GM18520 (cell line): ENCODE measurements around the gene PPP1R3C.

Experiments used
- ATAC-seq: cut with Tn5 transposase; IDR thresholded peaks from one replicate; pipeline ENCODE4 v1.9.1; 2021; ENCODE audit not compliant: unreplicated experiment

The PPP1R3C gene

GRCh38 chr10:91602449-91602848 is 30.4 kb downstream of the PPP1R3C start:
- ATAC-seq: no peak

- no peak for ATAC-seq
Observed at GRCh38 chr10:91601212-91601611, 31.7 kb downstream of the PPP1R3C start.

GRCh38 chr10:91598211-91598977 is 34.5 kb downstream of the PPP1R3C start:
- no peak for ATAC-seq

- no peak for ATAC-seq
Observed at GRCh38 chr10:91597197-91597881, 35.5 kb downstream of the PPP1R3C start.

GRCh38 chr10:91596825-91597196 is 36.1 kb downstream of the PPP1R3C start:
- no peak for ATAC-seq

- ATAC-seq: no peak
Observed at GRCh38 chr10:91593834-91594233, 39.0 kb downstream of the PPP1R3C start.

GRCh38 chr10:91593366-91593765 is 39.5 kb downstream of the PPP1R3C start:
- ATAC-seq: no peak

- ATAC-seq: no peak
Observed at GRCh38 chr10:91592266-91592975, 40.5 kb downstream of the PPP1R3C start.

- no peak for ATAC-seq
Observed at GRCh38 chr10:91591797-91592174, 41.1 kb downstream of the PPP1R3C start.

- ATAC-seq: no peak
Observed at GRCh38 chr10:91590904-91591796, 41.7 kb downstream of the PPP1R3C start.

GRCh38 chr10:91590142-91590903 is 42.5 kb downstream of the PPP1R3C start:
- ATAC-seq: no peak

GRCh38 chr10:91589658-91590035 is 43.2 kb downstream of the PPP1R3C start:
- ATAC-seq: no peak

- no peak for ATAC-seq
Observed at GRCh38 chr10:91589015-91589657, 43.7 kb downstream of the PPP1R3C start.

GRCh38 chr10:91587710-91588638 is 44.9 kb downstream of the PPP1R3C start:
- no peak for ATAC-seq

- no peak for ATAC-seq
Observed at GRCh38 chr10:91582153-91582554, 50.7 kb downstream of the PPP1R3C start.

- ATAC-seq: no peak
Observed at GRCh38 chr10:91579329-91579985, 53.4 kb downstream of the PPP1R3C start.
